Osteoblast (primary cell): ENCODE measurements around the gene SETDB1. TPM values are rescaled to one million over a fixed set of nuclear protein-coding genes. Genes with fewer than 3 reads are reported as not detected.

Source experiments
- DNase-seq: peaks from one replicate; pipeline ENCODE4 v3.0.0; 2011; ENCODE audit warnings: low spot score, mixed read lengths; ENCODE audit not compliant: insufficient read length; ENCODE audit errors: missing footprints
- H2AFZ ChIP-seq: 2 replicates; pipeline ENCODE4 v1.6.0; 2011; ENCODE audit warnings: mild to moderate bottlenecking, low read length
- H3K27ac ChIP-seq: 2 replicates; pipeline ENCODE4 v1.5.1; 2011; ENCODE audit warnings: mild to moderate bottlenecking, low read depth, low read length, moderate library complexity
- H3K27me3 ChIP-seq: 2 replicates; pipeline ENCODE4 v1.6.0; 2012; ENCODE audit warnings: mild to moderate bottlenecking, control low read depth, inconsistent platforms, low read length, moderate library complexity; ENCODE audit not compliant: insufficient read depth
- H3K36me3 ChIP-seq: 2 replicates; pipeline ENCODE4 v1.5.1; 2011; ENCODE audit warnings: mild to moderate bottlenecking, low read length, control low read depth, moderate library complexity; ENCODE audit not compliant: insufficient read depth
- H3K4me1 ChIP-seq: 2 replicates; pipeline ENCODE4 v1.5.1; 2011; ENCODE audit warnings: mild to moderate bottlenecking, low read length, control low read depth, moderate library complexity; ENCODE audit not compliant: insufficient read depth
- H3K4me2 ChIP-seq: 2 replicates; pipeline ENCODE4 v1.6.0; 2011; ENCODE audit warnings: mild to moderate bottlenecking, low read length; ENCODE audit not compliant: insufficient read depth
- H3K4me3 ChIP-seq: fragments of 200-600 bp; sonication (generic); 3 replicates; pipeline ENCODE4 v1.5.1; 2012; ENCODE audit warnings: mild to moderate bottlenecking, low read length, inconsistent platforms; ENCODE audit not compliant: insufficient read depth
- H3K79me2 ChIP-seq: 2 replicates; pipeline ENCODE4 v1.6.0; 2012; ENCODE audit warnings: mild to moderate bottlenecking, low read length, control low read depth, inconsistent platforms; ENCODE audit not compliant: insufficient read depth
- H3K9me3 ChIP-seq: 2 replicates; pipeline ENCODE4 v1.5.1; 2011; ENCODE audit warnings: low read depth, low read length, control low read depth
- H4K20me1 ChIP-seq: 2 replicates; pipeline ENCODE4 v1.6.0; 2012; ENCODE audit warnings: mild to moderate bottlenecking, low read length, control low read depth; ENCODE audit not compliant: insufficient read depth
- CTCF ChIP-seq: IDR thresholded peaks from 2 replicates; pipeline ENCODE4 v1.5.1; 2011; ENCODE audit warnings: mild to moderate bottlenecking, low read depth, low read length, moderate library complexity; ENCODE audit errors: extremely low read depth
- total RNA-seq: library from RNA; depleted of rRNA; stranded (reverse); fragments of >200 nt; gene quantifications from 2 replicates; pipeline ENCODE4 v1.2.3, GENCODE V29; 2012

The SETDB1 gene
- total RNA-seq, 1 donor: 42.3 TPM

DNA sequence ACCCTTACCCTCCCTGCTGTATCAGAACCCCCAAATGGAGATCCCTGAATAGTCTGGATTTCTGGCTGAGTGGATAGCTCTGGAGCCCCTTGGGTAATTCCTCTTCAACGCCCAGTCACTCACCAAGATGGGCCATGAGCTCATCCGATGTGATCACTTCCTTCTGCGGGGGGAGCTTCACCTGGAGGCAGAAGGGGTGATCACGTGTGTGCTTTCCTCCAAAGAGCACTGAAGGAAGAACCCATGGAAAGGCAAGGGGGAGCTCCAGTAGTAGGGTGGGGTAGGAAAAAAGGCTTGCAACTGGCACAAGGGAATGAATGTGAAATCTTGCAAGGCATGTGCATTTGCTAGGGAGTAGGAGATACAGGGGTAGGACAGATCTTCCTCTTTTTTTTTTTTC is 75.4 kb downstream of the SETDB1 start:
- Histone ChIP-seq H3K36me3 (peaks cover 3% of the 10 kb centered on the region), H3K27me3 (no peaks in the 10 kb centered on the region), H3K4me3 (no peak overlapping the region), H3K4me1 (peaks cover 32% of the 10 kb centered on the region), H2AFZ (no peak overlapping the region), H3K4me2 (no peak overlapping the region), H4K20me1 (no peaks in the 10 kb centered on the region), H3K79me2 (peaks cover 16% of the 10 kb centered on the region), H3K27ac (no peak overlapping the region), H3K9me3 (no peaks in the 10 kb centered on the region)
- no peak for DNase-seq
- no peak for TF ChIP-seq CTCF

DNA sequence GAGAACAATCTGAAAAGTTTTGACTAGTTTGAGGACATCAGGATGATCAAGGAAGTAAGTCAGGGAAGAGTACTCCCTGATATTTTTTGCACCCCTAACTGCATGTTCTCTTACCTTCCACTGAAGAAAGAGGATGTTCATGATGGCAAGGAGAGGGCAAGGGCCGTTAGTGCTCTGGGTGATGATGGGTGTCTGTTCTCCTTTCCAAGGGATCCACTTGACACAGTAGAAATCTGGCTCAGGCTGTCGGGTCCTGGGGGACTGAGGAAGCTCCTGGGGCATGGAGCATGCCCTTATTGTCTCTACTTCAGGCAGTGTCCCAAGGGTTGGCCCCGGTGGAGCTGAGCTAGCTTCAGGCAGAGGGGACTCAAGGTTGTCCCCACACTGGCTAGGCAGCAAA is 75.9 kb downstream of the SETDB1 start:
- H3K27ac ChIP-seq: no peak overlapping the region
- no peaks in the 10 kb centered on the region for H4K20me1 ChIP-seq
- peaks cover 16% of the 10 kb centered on the region for H3K79me2 ChIP-seq
- no peaks in the 10 kb centered on the region for H3K9me3 ChIP-seq
- peaks cover 3% of the 10 kb centered on the region for H3K36me3 ChIP-seq
- TF ChIP-seq CTCF: no peak
- H3K4me3 ChIP-seq: no peak overlapping the region
- H3K4me1 ChIP-seq: peaks cover 36% of the 10 kb centered on the region
- H3K4me2 ChIP-seq: no peak overlapping the region
- DNase-seq: no peak
- no peak overlapping the region for H2AFZ ChIP-seq
- no peaks in the 10 kb centered on the region for H3K27me3 ChIP-seq

- Histone ChIP-seq H3K4me1 (peaks cover 40% of the 10 kb centered on the region), H3K4me3 (no peak overlapping the region), H4K20me1 (no peaks in the 10 kb centered on the region), H3K36me3 (peaks cover 3% of the 10 kb centered on the region), H3K27ac (no peak overlapping the region), H3K9me3 (no peaks in the 10 kb centered on the region), H2AFZ (no peak overlapping the region), H3K4me2 (no peak overlapping the region), H3K79me2 (peaks cover 16% of the 10 kb centered on the region), H3K27me3 (no peaks in the 10 kb centered on the region)
- no peak for TF ChIP-seq CTCF
- DNase-seq: no peak
Observed at GRCh38 chr1:151002611-151003010, 76.4 kb downstream of the SETDB1 start.

- Histone ChIP-seq H3K4me3 (no peak overlapping the region), H3K27ac (no peak overlapping the region), H3K79me2 (peaks cover 16% of the 10 kb centered on the region), H3K36me3 (no peaks in the 10 kb centered on the region), H3K4me2 (no peak overlapping the region), H3K27me3 (no peaks in the 10 kb centered on the region), H2AFZ (no peak overlapping the region), H4K20me1 (no peaks in the 10 kb centered on the region), H3K9me3 (no peaks in the 10 kb centered on the region), H3K4me1 (peaks cover 44% of the 10 kb centered on the region)
- no peak for DNase-seq
- no peak for TF ChIP-seq CTCF
Observed at GRCh38 chr1:151003180-151003579, 77.0 kb downstream of the SETDB1 start.
